Epidermal melanocyte (primary cell): Measurements from ENCODE around the gene LRRN1.

ENCODE experiments used
- DNase-seq: peaks from one replicate; pipeline ENCODE4 v3.0.0; 2011; ENCODE audit warnings: low spot score; ENCODE audit not compliant: insufficient read length

Gene LRRN1

GRCh38 chr3:3799173-3800079 is at the start of gene LRRN1:
TSS of gene LRRN1 (plus strand) at chr3:3799431. CDS start at chr3:3844642, 45,211 bp downstream.
- no peak for DNase-seq

DNA sequence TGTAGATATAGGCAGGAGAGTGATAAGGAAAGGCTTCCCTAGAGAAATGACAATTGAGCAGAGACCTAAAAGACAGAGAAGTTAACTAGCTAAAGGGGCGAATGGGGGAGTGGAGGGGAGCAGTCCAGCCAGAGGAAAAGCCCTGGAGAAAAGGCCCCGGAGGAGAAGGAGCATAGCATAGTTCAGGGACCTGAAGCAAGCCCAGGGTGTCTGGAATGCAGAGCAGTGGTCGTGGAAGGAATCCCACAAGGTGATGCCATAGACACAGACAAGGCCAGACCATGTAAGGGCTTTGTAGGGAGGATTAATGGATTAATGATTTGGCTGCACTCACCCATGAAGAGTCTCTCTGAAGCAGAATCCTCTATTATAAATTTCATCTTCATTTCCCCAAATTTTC is 45.8 kb upstream of the LRRN1 start:
- no peak for DNase-seq

GRCh38 chr3:3765661-3766060 is 33.6 kb upstream of the LRRN1 start:
- DNase-seq: no peak

- DNase-seq: no peak
Measured at GRCh38 chr3:3766140-3766539, 33.1 kb upstream of the LRRN1 start.

DNA sequence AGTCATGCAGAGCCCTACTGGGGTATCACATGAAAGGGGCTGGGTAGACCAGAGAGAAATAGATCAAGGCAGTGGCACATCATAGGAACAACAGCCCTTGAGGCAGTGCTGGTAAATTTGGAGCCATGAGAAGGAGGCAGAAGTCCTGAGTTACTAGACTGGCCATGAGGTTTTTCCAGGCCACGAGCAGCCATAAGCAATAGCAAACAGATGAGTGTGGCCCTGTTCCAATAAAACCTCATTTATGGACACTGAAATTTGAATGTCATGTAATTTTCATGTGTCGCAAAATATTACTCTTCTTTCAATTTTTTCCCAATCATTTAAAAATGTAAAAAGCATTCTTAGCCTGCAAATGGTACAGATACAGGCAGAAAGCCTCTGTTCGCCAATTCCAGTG is 28.1 kb upstream of the LRRN1 start:
- no peak for DNase-seq

DNA sequence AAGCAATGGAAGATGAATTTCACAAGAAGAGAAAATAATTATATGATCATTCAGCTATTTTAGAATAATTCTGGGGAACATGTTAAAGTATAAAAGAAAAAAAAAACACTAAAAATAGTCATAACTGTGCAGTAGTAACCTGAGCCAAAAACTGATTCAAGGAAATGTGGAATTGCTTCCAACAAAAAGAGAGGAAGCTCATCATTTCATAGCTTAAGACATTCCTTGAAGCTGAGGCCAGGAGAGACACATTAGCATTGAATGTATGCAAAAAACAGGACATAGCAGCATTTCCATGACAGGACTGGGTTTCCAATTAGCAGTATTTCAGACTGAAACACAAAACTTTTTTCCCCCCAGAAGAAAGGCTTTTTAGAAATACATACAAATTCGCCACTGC is 27.7 kb upstream of the LRRN1 start:
- no peak for DNase-seq

DNA sequence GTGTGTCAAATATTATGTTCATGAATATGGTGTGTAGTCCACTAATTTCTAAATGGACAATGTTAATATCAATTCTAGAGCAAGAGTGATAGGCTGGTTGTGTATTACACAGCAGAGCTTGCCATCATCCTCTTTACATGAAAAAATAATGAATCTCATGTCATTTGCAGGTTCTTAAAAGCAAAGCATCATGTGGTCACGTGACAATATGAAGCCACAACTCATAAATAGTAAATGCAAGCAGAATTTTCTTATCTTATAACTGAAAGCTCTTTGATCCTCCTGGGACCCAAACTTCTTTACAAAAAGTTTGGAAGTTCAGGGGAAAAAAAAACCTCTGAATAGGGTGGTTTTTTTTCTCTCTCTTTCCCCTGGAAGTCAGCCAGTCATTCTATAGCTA is 26.9 kb upstream of the LRRN1 start:
- DNase-seq: no peak

DNA sequence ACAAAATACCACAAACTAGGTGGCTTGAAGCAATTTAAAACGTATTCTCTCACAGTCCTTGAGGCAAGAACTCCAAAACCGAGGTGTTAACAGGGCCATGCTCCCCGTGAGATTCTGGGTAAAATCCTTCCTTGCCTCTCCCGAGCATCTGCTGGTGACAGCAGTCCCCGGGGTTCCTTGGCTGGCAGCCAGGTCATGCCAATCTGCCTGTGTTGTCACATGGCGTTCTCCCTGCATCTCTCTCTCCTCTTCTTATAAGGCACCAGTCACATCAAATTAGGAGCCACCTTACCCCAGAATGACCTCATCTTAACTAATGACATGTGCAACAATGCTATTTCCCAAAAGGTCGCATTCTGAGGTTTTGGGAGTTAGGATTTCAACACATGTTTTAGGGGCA is 26.3 kb upstream of the LRRN1 start:
- no peak for DNase-seq

GRCh38 chr3:3776607-3777006 is 22.6 kb upstream of the LRRN1 start:
- no peak for DNase-seq

- no peak for DNase-seq
Measured at GRCh38 chr3:3778216-3778615, 21.0 kb upstream of the LRRN1 start.

GRCh38 chr3:3778641-3779270 is 20.5 kb upstream of the LRRN1 start:
- DNase-seq: no peak

GRCh38 chr3:3782457-3782856 is 16.8 kb upstream of the LRRN1 start:
- DNase-seq: no peak

- no peak for DNase-seq
Measured at GRCh38 chr3:3783210-3783609, 16.0 kb upstream of the LRRN1 start.

DNA sequence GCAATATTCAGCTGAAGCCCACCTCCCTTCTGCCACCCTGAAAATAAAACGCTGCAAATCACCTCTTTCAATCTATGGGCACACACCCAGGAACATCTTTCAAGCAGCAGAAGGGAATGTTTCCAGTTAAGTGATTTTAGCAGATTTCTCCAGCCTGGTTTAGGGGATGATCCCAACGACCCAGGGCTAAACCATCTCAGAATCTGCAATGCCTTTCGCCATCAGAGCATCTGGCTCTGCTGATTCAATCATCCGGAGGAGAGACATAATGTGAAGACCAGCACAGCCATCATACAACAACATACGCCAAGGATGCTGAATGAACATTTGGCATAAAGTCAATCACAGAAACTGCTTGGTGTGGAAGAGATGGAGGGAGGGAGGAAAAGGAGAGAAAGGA is 15.5 kb upstream of the LRRN1 start:
- no peak for DNase-seq

DNA sequence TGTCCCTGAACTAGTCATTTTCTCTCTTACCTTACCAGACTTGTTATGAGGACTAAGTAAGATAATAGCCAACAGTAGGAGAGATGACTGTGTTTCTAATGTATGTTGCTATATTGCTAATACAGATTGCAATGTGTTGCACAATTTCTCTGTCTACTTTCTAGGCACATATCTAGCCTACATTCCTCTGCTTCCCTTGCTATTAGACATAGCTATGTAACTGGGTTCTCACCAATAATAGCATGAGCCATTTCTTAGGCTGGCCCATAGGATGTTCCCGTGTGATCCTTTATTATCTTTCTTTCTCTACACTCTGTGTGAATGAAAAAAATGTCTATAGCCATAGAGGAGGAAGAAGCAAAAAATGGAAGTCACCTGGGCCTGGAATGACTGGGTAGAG is 6.8 kb upstream of the LRRN1 start:
- no peak for DNase-seq

DNA sequence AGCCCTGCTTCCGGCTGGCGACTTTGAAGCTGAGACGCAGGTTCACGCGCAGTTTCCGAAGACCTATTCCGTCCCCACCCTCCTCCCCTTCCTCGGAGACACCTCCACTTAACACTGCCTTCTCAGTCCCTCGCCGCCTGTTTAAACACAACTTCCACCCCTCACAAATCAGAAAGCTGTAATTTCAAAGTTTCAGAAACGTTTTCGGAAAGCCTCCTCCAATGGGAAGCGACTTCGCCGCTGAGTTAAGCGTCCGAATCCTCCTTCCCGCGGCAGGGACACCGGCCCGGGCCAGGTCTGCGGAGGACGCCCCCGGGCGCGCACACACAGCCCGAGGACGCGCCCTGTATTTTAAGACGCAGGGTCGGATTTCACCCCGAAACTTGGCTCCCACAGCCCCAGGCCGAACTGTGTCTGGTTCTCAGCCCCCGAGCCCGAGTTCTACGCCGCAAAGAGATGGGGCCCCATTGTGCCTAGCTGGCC is 559 bp upstream of the LRRN1 start:
- no peak for DNase-seq

DNA sequence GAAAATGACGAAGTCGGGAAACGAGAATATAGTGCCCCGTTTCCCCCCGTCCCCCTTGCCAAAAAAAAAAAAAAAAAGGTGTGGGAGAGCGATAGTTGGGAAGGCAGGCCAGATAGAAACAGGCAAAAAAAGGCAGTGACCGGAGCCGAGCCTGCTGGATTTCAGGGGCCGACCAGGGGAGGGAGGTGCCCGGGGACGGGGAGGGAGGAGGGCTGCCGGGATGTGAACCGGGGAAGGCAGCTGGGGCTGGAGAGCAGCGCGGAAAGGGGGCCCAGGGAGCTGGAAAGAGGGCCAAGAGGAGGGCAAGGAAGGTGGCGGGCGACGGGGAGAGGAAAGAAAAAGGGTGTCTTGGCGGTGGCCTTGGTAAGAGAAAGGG is 837 bp downstream of the LRRN1 start:
- no peak for DNase-seq

GRCh38 chr3:3800685-3801493 is 1.7 kb downstream of the LRRN1 start:
- no peak for DNase-seq

- DNase-seq: no peak
Measured at GRCh38 chr3:3801494-3801841, 2.2 kb downstream of the LRRN1 start.

DNA sequence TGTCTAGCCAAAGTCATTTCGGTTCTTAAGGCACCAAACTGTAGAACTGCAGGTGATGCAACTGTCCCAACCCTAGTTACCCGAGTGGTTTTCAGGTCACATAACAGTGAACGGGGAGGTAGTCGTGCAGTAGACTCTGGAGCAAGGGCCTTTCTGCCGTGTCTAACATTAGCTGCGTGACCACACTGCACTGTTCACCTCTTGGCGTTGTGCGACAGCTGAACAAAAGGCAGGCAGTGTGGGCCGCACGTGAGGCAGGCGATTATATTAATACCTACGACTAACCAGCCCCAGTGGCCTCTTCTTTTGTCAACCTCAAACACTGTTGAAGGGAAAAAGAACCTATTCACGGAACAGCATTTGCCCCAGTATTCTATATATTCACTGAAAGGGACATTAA is 2.8 kb downstream of the LRRN1 start:
- DNase-seq: no peak

DNA sequence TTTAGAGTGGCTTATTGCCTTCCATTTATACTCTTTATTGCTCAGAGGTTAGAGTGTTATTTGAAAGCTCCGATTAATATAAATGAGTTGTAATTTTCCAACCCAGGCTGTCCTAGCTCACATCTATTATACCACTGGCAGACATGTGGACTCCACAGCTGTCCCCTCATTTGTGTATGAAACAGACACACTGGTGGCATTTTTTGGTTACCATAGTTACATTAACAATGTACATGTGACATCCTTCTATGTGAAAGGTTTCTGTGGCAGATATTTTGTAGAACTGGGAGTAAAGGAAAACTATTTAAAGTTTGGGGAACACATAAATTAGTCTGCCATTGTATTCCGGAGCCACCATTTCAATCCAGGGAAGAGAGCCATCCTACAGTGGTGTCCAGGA is 5.3 kb downstream of the LRRN1 start:
- DNase-seq: no peak

DNA sequence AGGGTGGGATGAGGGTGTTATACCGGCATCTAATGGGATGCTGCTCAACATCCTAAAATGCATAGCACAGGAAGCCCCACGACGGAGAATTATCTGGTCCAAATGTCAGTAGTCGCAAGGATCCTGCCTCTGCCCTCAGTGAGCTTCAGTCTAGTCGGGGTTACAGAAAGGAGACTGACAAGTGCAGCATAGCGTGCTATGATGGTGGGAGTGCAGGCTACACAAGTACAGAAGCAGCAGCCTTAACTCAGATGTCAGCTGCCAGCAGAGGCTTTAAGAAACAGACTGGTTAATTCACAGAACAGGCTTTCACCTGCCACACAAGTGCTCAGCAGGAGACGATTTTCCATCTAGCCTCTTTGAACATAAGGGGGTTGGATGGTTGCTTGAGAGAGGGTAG is 6.9 kb downstream of the LRRN1 start:
- DNase-seq: no peak
